Activated CD8-positive, alpha-beta T cell treated with anti-CD3 and anti-CD28 coated beads for 36 hours (primary cell): ENCODE results near the gene CASKIN1. TPM values are rescaled to one million over a fixed set of nuclear protein-coding genes. Genes with fewer than 3 reads are reported as not detected.

Experiments
- ATAC-seq: fragments of 200-7000 bp; cut with Tn5 transposase; one replicate; pipeline ENCODE4 v1.10.0; 2021; ENCODE audit warnings: mild to moderate bottlenecking, moderate library complexity
- CTCF ChIA-PET: fragments of 350-600 bp; sonication (Branson Sonifier 250); formaldehyde crosslinking; loops from one replicate; lab custom pipeline; 2021; ENCODE audit warnings: antibody characterized with exemption; lab: Charles Lee
- POLR2A ChIA-PET: fragments of 350-600 bp; sonication (Branson Sonifier 250); formaldehyde crosslinking; loops from one replicate; lab custom pipeline; 2021; ENCODE audit warnings: antibody characterized with exemption; lab: Charles Lee
- DNase-seq: peaks from one replicate; pipeline ENCODE4 v3.0.0-alpha.2; 2020
- H3K27ac Mint-ChIP-seq: one replicate; pipeline ENCODE4 v1.8.0; 2021; ENCODE audit warnings: mild to moderate bottlenecking, mixed read lengths
- H3K27me3 Mint-ChIP-seq: one replicate; pipeline ENCODE4 v1.8.0; 2021; ENCODE audit warnings: mixed read lengths
- H3K36me3 Mint-ChIP-seq: one replicate; pipeline ENCODE4 v1.8.0; 2021; ENCODE audit warnings: low read depth, mixed read lengths
- H3K4me1 Mint-ChIP-seq: one replicate; pipeline ENCODE4 v1.8.0; 2021; ENCODE audit warnings: low read depth, mixed read lengths
- H3K4me3 Mint-ChIP-seq: one replicate; pipeline ENCODE4 v1.8.0; 2021; ENCODE audit warnings: mild to moderate bottlenecking, moderate library complexity, mixed read lengths
- H3K9me3 Mint-ChIP-seq: one replicate; pipeline ENCODE4 v1.8.0; 2021; ENCODE audit warnings: mixed read lengths
- intact Hi-C: fragments of 100-400 bp; cut with micrococcal nuclease; formaldehyde crosslinking; loops from one replicate; pipeline ENCODE4 v1.10.0; 2022
- total RNA-seq, 2 experiments: library from RNA; stranded (reverse); gene quantifications; one replicate each; pipeline ENCODE4 v1.2.3, GENCODE V29; 2021
- TF ChIP-seq, protein P1 (sequence below): fragments of 200-600 bp; IDR thresholded peaks from one replicate; pipeline ENCODE4 v1.8.0; 2022; ENCODE audit warnings: antibody characterized with exemption, mild to moderate bottlenecking

Gene CASKIN1
- total RNA-seq, 2 experiments from 2014 or later, result 4.4 to 7.2 TPM

DNA sequence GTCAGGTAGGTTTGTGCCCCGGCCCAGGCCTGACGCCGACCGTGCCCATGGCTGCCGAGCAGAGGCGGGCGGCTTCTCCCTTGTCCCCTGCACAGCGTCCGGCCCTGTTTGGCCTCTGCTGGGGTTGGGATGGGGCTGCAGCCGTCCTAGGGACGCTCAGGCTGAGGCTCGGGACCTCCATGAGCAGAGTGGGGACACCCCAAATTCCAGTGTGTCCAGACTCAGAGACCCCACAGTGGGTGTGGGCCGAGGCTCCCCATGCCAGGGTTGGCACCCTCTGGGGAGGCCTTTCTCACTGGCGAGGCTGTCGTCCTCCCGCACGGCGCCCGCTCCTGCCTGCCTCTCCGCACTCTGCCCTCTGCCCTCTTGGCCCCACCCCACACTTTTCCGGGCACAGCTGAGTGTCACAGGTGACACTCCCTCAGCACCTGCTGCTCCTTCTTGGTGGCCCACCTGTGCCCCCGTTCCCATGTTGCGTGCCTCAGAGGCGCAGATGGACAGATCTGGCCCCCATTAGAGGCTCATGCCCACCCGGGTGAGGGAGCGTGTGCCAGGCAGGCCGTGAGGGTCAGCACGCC is 24.7 kb downstream of the CASKIN1 start:
- Mint-ChIP-seq H3K4me3 (no peak overlapping the region), H3K27ac (no peak overlapping the region), H3K27me3 (no peaks in the 10 kb centered on the region), H3K9me3 (no peaks in the 10 kb centered on the region), H3K4me1 (no peaks in the 10 kb centered on the region), H3K36me3 (peaks cover 16% of the 10 kb centered on the region)
- intact Hi-C loops, result no loop called here
- DNase-seq (no peak), ATAC-seq (no peak)
- ChIA-PET POLR2A (interaction anchor here (0.6 to 4.0 kb wide), 3 partner anchors 12 to 144 kb away, joined by 3 to 21 read pairs (median 3); partner anchors contain the start of gene TRAF7), CTCF (interaction anchor here (1.0 kb wide), 1 partner anchor 31 kb away, joined by 3 read pairs; no protein-coding TSS in a partner anchor)
- TF ChIP-seq, protein P1, sequence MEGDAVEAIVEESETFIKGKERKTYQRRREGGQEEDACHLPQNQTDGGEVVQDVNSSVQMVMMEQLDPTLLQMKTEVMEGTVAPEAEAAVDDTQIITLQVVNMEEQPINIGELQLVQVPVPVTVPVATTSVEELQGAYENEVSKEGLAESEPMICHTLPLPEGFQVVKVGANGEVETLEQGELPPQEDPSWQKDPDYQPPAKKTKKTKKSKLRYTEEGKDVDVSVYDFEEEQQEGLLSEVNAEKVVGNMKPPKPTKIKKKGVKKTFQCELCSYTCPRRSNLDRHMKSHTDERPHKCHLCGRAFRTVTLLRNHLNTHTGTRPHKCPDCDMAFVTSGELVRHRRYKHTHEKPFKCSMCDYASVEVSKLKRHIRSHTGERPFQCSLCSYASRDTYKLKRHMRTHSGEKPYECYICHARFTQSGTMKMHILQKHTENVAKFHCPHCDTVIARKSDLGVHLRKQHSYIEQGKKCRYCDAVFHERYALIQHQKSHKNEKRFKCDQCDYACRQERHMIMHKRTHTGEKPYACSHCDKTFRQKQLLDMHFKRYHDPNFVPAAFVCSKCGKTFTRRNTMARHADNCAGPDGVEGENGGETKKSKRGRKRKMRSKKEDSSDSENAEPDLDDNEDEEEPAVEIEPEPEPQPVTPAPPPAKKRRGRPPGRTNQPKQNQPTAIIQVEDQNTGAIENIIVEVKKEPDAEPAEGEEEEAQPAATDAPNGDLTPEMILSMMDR, result no peak

DNA sequence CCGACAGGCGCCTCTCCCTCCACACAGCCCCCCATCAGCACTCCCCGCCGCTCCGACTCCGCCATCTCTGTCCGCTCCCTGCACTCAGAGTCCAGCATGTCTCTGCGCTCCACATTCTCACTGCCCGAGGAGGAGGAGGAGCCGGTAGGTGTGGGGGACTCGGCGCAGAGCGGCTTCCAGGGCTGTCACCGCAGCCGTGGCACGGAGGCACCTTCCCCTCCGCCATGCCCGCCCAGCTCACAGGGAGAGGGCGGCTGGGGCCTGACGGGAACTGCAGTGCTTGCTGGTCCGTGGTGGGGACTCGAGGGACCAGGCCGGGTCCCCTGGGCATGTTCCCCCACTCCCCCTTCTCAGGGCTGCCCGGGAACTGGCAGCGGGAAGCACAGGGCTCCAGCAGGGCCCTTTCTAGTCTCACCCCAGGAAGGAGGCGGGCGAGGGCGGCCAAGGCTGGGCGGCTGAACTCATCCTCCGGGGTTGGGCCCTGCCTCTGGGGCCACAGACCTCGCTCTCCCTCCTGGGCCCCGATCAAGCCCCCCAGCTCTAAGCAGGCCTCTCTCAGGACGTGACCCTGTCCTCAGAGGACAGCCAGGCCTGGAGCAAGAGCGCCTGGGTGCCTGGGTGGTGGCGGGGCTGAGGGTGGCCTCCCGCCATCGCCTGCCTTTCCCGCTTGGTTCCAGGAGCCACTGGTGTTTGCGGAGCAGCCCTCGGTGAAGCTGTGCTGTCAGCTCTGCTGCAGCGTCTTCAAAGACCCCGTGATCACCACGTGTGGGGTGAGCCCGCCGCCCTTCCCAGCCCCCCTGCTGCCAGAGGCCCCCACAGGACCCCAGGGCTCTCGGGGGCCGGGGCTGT is 25.6 kb downstream of the CASKIN1 start:
- ChIA-PET CTCF (interaction anchor here (1.0 kb wide), 1 partner anchor 30 kb away, joined by 3 read pairs; no protein-coding TSS in a partner anchor), POLR2A (interaction anchor here (1.0 to 1.1 kb wide), 2 partner anchors 10 to 11 kb away, joined by 3 read pairs; no protein-coding TSS in a partner anchor)
- H3K36me3 Mint-ChIP-seq, result peaks cover 18% of the 10 kb centered on the region
- H3K27me3 Mint-ChIP-seq, result no peaks in the 10 kb centered on the region
- TF ChIP-seq, protein P1, result no peak
- intact Hi-C loops, result no loop called here
- no peak overlapping the region for H3K4me3 Mint-ChIP-seq
- ATAC-seq (no peak), DNase-seq (no peak)
- H3K9me3 Mint-ChIP-seq, result no peaks in the 10 kb centered on the region
- no peaks in the 10 kb centered on the region for H3K4me1 Mint-ChIP-seq
- H3K27ac Mint-ChIP-seq, result no peak overlapping the region

DNA sequence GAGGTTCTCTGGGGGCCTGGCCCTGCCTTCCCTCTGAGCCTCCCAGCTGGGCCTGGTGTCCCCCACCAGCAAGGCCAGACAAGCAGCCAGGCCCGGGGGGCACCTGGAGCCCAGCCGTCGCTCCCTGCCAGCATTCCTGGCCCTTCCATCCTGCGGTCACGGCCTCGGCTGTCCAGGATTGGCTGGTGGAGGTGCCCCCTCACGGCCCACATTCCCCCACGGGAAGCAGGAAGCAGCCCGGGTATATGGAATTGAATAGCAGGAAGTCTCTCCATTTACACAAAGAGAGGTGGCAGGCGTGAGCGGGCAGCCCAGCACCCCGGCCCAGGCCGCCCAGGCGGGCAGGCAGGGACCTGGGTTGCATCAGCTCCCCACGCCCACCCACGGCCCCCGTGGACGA is 26.3 kb downstream of the CASKIN1 start:
- Mint-ChIP-seq H3K9me3 (no peaks in the 10 kb centered on the region), H3K27me3 (no peaks in the 10 kb centered on the region), H3K4me1 (no peaks in the 10 kb centered on the region), H3K27ac (no peak overlapping the region), H3K36me3 (peaks cover 19% of the 10 kb centered on the region), H3K4me3 (no peak overlapping the region)
- ChIA-PET CTCF (no interaction called here), POLR2A (interaction anchor here (1.1 kb wide), 1 partner anchor 11 kb away, joined by 3 read pairs; no protein-coding TSS in a partner anchor)
- ATAC-seq, result no peak
- DNase-seq, result no peak
- intact Hi-C loops, result no loop called here
- TF ChIP-seq, protein P1, result no peak

DNA sequence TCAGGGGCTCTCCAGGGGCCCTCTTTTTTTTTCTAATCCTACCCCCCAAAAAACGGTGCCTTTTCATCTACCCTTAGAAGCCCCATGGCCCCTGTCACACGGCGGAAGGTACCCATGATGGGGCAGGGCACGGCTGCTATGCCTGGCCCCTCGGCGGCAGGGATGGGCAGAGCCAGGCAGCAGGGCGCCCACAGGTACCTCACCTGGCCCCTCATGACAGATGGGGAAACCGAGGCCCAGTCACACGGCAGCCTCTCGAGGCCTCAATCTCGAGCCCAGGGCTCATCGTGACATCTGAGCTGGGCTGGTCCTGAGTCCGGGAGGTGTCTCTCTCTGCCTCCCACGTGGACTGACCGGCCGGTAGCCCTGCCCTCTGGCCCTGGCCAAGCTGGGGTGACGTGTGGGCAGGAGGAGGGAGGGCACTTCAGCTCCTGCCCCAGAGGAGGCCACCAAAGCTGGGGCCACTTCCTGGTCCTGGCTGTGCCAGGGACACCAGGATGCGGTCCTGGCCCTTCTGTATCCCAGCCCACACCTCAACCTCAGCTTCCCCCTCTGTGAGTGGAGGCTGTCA is 29.3 kb downstream of the CASKIN1 start:
- TF ChIP-seq, protein P1, result no peak
- DNase-seq (no peak), ATAC-seq (no peak)
- ChIA-PET POLR2A (interaction anchor here (1.4 to 1.7 kb wide), 3 partner anchors 12 to 14 kb away, joined by 5 to 6 read pairs (median 5); partner anchors contain the start of gene TRAF7), CTCF (no interaction called here)
- intact Hi-C loops, result no loop called here
- no peak overlapping the region for H3K27ac Mint-ChIP-seq
- H3K4me3 Mint-ChIP-seq, result no peak overlapping the region
- no peaks in the 10 kb centered on the region for H3K27me3 Mint-ChIP-seq
- H3K4me1 Mint-ChIP-seq, result no peaks in the 10 kb centered on the region
- peaks cover 15% of the 10 kb centered on the region for H3K36me3 Mint-ChIP-seq
- H3K9me3 Mint-ChIP-seq, result no peaks in the 10 kb centered on the region
